ENCODE data around the gene RNF213. TPM values are rescaled to one million over a fixed set of nuclear protein-coding genes. Genes with fewer than 3 reads are reported as not detected.
"Not testable (repeated sequence)": the region's sequence is repeated elsewhere in the genome, so short reads cannot be mapped to it uniquely, and the experiment has no call there.

Gene RNF213
- total RNA-seq, 2 experiments from 2014 or later: 597 to 1,208 TPM

- Mint-ChIP-seq H3K36me3 (peaks cover 77% of the 10 kb centered on the region), H3K27ac (no peak overlapping the region), H3K4me3 (no peak overlapping the region), H3K9me3 (ENCODE audit: low read depth) (no peaks in the 10 kb centered on the region), H3K27me3 (no peaks in the 10 kb centered on the region), H3K4me1 (peaks cover 22% of the 10 kb centered on the region)
- DNase-seq (no peak), ATAC-seq (no peak)
- CTCF ChIA-PET: no interaction called here
Measured at GRCh38 chr17:80319262-80319998, 58.8 kb downstream of the RNF213 start.

- DNase-seq (no peak), ATAC-seq (no peak)
- CTCF ChIA-PET: no interaction called here
- H3K9me3 Mint-ChIP-seq (ENCODE audit: low read depth): no peaks in the 10 kb centered on the region
- no peaks in the 10 kb centered on the region for H3K27me3 Mint-ChIP-seq
- H3K4me1 Mint-ChIP-seq: peaks cover 22% of the 10 kb centered on the region
- peaks cover 82% of the 10 kb centered on the region for H3K36me3 Mint-ChIP-seq
- H3K27ac Mint-ChIP-seq: peak overlapping the region; percentile 24
- no peak overlapping the region for H3K4me3 Mint-ChIP-seq
Measured at GRCh38 chr17:80319999-80320344, 59.3 kb downstream of the RNF213 start.

GRCh38 chr17:80320496-80320895, 59.8 kb downstream of the RNF213 start:
- H3K4me1 Mint-ChIP-seq: peaks cover 22% of the 10 kb centered on the region
- CTCF ChIA-PET: no interaction called here
- ATAC-seq (no peak), DNase-seq (no peak)
- H3K27ac Mint-ChIP-seq: no peak overlapping the region
- H3K36me3 Mint-ChIP-seq: peaks cover 86% of the 10 kb centered on the region
- no peaks in the 10 kb centered on the region for H3K9me3 Mint-ChIP-seq (ENCODE audit: low read depth)
- H3K4me3 Mint-ChIP-seq: no peak overlapping the region
- no peaks in the 10 kb centered on the region for H3K27me3 Mint-ChIP-seq

- no peaks in the 10 kb centered on the region for H3K27me3 Mint-ChIP-seq
- ATAC-seq: no peak
- peaks cover 23% of the 10 kb centered on the region for H3K4me1 Mint-ChIP-seq
- no peaks in the 10 kb centered on the region for H3K9me3 Mint-ChIP-seq (ENCODE audit: low read depth)
- H3K27ac Mint-ChIP-seq: no peak overlapping the region
- no peak overlapping the region for H3K4me3 Mint-ChIP-seq
- no peak for DNase-seq
- peaks cover 85% of the 10 kb centered on the region for H3K36me3 Mint-ChIP-seq
- CTCF ChIA-PET: no interaction called here
Measured at GRCh38 chr17:80322864-80323263, 62.2 kb downstream of the RNF213 start.

- Mint-ChIP-seq H3K4me3 (no peak overlapping the region), H3K27ac (peak overlapping the region; percentile 14), H3K27me3 (no peaks in the 10 kb centered on the region), H3K4me1 (peaks cover 34% of the 10 kb centered on the region), H3K9me3 (ENCODE audit: low read depth) (no peaks in the 10 kb centered on the region), H3K36me3 (peaks cover 87% of the 10 kb centered on the region)
- ATAC-seq (no peak), DNase-seq (no peak)
- CTCF ChIA-PET: no interaction called here
Measured at GRCh38 chr17:80323982-80324381, 63.3 kb downstream of the RNF213 start.

- Mint-ChIP-seq H3K4me1 (peaks cover 44% of the 10 kb centered on the region), H3K4me3 (no peak overlapping the region), H3K27ac (peak overlapping the region; percentile 45), H3K27me3 (no peaks in the 10 kb centered on the region), H3K36me3 (peaks cover 93% of the 10 kb centered on the region), H3K9me3 (ENCODE audit: low read depth) (no peaks in the 10 kb centered on the region)
- CTCF ChIA-PET: no interaction called here
- ATAC-seq (no peak), DNase-seq (no peak)
Measured at GRCh38 chr17:80327518-80327917, 66.9 kb downstream of the RNF213 start.

GRCh38 chr17:80328634-80329380, 68.2 kb downstream of the RNF213 start:
- DNase-seq (no peak), ATAC-seq (no peak)
- CTCF ChIA-PET: no interaction called here
- H3K9me3 Mint-ChIP-seq (ENCODE audit: low read depth): no peaks in the 10 kb centered on the region
- no peaks in the 10 kb centered on the region for H3K27me3 Mint-ChIP-seq
- H3K4me3 Mint-ChIP-seq: no peak overlapping the region
- peak overlapping the region; percentile 61 for H3K27ac Mint-ChIP-seq
- H3K36me3 Mint-ChIP-seq: peaks cover 88% of the 10 kb centered on the region
- H3K4me1 Mint-ChIP-seq: peaks cover 40% of the 10 kb centered on the region

- CTCF ChIA-PET: interaction anchor here (1.9 kb wide), 1 partner anchor 133 kb away, joined by 6 read pairs; no protein-coding TSS in a partner anchor
- ATAC-seq: not testable (repeated sequence)
Measured at GRCh38 chr17:80329421-80329820, 68.8 kb downstream of the RNF213 start.

GRCh38 chr17:80330276-80330675, 69.6 kb downstream of the RNF213 start:
- H3K27me3 Mint-ChIP-seq: no peaks in the 10 kb centered on the region
- H3K36me3 Mint-ChIP-seq: peaks cover 83% of the 10 kb centered on the region
- no peak overlapping the region for H3K4me3 Mint-ChIP-seq
- peaks cover 38% of the 10 kb centered on the region for H3K4me1 Mint-ChIP-seq
- peak overlapping the region; percentile 15 for H3K27ac Mint-ChIP-seq
- DNase-seq: no peak
- no peak for ATAC-seq
- CTCF ChIA-PET: interaction anchor here (1.9 kb wide), 1 partner anchor 134 kb away, joined by 6 read pairs; no protein-coding TSS in a partner anchor
- no peaks in the 10 kb centered on the region for H3K9me3 Mint-ChIP-seq (ENCODE audit: low read depth)

More at GRCh38 chr17:80329421-80329820, 68.8 kb downstream of the RNF213 start:
- Mint-ChIP-seq H3K27ac (peak overlapping the region; percentile 67), H3K4me1 (peaks cover 37% of the 10 kb centered on the region), H3K36me3 (peaks cover 89% of the 10 kb centered on the region)
- not testable (repeated sequence) for H3K9me3 Mint-ChIP-seq (ENCODE audit: low read depth); H3K4me3 Mint-ChIP-seq; DNase-seq; H3K27me3 Mint-ChIP-seq

- H3K9me3 Mint-ChIP-seq (ENCODE audit: low read depth); H3K4me3 Mint-ChIP-seq; ATAC-seq; H3K27me3 Mint-ChIP-seq; DNase-seq; H3K27ac Mint-ChIP-seq: not testable (repeated sequence)
- peaks cover 38% of the 10 kb centered on the region for H3K4me1 Mint-ChIP-seq
- CTCF ChIA-PET: interaction anchor here (1.9 kb wide), 1 partner anchor 135 kb away, joined by 6 read pairs; no protein-coding TSS in a partner anchor
- H3K36me3 Mint-ChIP-seq: peaks cover 83% of the 10 kb centered on the region
Measured at GRCh38 chr17:80330938-80331337, 70.3 kb downstream of the RNF213 start.

- DNase-seq (no peak), ATAC-seq (no peak)
- Mint-ChIP-seq H3K27ac (peak overlapping the region; percentile 35), H3K4me3 (no peak overlapping the region), H3K36me3 (peaks cover 82% of the 10 kb centered on the region), H3K4me1 (peaks cover 31% of the 10 kb centered on the region), H3K9me3 (ENCODE audit: low read depth) (no peaks in the 10 kb centered on the region), H3K27me3 (no peaks in the 10 kb centered on the region)
- CTCF ChIA-PET: no interaction called here
Measured at GRCh38 chr17:80331820-80332219, 71.2 kb downstream of the RNF213 start.

- Mint-ChIP-seq H3K4me1 (peaks cover 9% of the 10 kb centered on the region), H3K36me3 (peaks cover 74% of the 10 kb centered on the region), H3K4me3 (no peak overlapping the region), H3K27me3 (no peaks in the 10 kb centered on the region), H3K27ac (no peak overlapping the region), H3K9me3 (ENCODE audit: low read depth) (no peaks in the 10 kb centered on the region)
- CTCF ChIA-PET: no interaction called here
- ATAC-seq: no peak
- DNase-seq: no peak
Measured at GRCh38 chr17:80337195-80337895, 76.7 kb downstream of the RNF213 start.

GRCh38 chr17:80339118-80339517, 78.5 kb downstream of the RNF213 start:
- peak overlapping the region; percentile 16 for H3K27ac Mint-ChIP-seq
- H3K4me1 Mint-ChIP-seq: peaks cover 10% of the 10 kb centered on the region
- H3K9me3 Mint-ChIP-seq (ENCODE audit: low read depth): no peaks in the 10 kb centered on the region
- CTCF ChIA-PET: interaction anchor here (0.9 kb wide), 1 partner anchor 37 kb away, joined by 3 read pairs; no protein-coding TSS in a partner anchor
- no peaks in the 10 kb centered on the region for H3K27me3 Mint-ChIP-seq
- DNase-seq: no peak
- peaks cover 74% of the 10 kb centered on the region for H3K36me3 Mint-ChIP-seq
- ATAC-seq: no peak
- no peak overlapping the region for H3K4me3 Mint-ChIP-seq
